Measurements from ENCODE around the gene MAB21L2.

- TF ChIP-seq POLR2A (IDR thresholded peaks at IDR 0.05; ENCODE audit: control extremely low read depth in 1 of 2, low read depth in 2 of 2, low read length in 2 of 2) (no peak), YY1 (IDR thresholded peaks at IDR 0.05; ENCODE audit: low read depth, low read length) (no peak), GABPA (IDR thresholded peaks at IDR 0.05; ENCODE audit: borderline replicate concordance, insufficient read depth, low read length) (no peak), POLR2AphosphoS5 (IDR thresholded peaks at IDR 0.05; ENCODE audit: low read depth, low read length) (no peak), ZNF274 (IDR thresholded peaks at IDR 0.05; ENCODE audit: borderline replicate concordance, extremely low read depth, low read length) (no peak)
Observed at GRCh38 chr4:150581056-150581605, 820 bp upstream of the MAB21L2 start.
